K562 (cell line): ENCODE results near the gene ANXA1. TPM values are rescaled to one million over a fixed set of nuclear protein-coding genes. Genes with fewer than 3 reads are reported as not detected.

ENCODE experiments used
- ATAC-seq: fragments of 200-7000 bp; cut with Tn5 transposase; 3 replicates; pipeline ENCODE4 v1.9.1; 2020; ENCODE audit warnings: moderate library complexity
- BruUV-seq: library from RNA; stranded (reverse); fragments of 400-500 nt; replicated peaks from 2 replicates; lab custom pipeline; 2021; lab: Mats Ljungman, UMichigan
- CTCF ChIA-PET: fragments of 300-600 bp; formaldehyde crosslinking; extraction: SDS; loops from one replicate; lab custom pipeline; 2021; ENCODE audit warnings: low intra/inter-chr PET ratio; lab: Yijun Ruan, JAX
- POLR2A ChIA-PET: fragments of 300-600, 350-650 bp; sonication (Branson Sonifier 250); formaldehyde crosslinking; extraction: SDS; loops from one replicate; lab custom pipeline; 2021; ENCODE audit warnings: antibody characterized with exemption, inconsistent platforms; lab: Yijun Ruan, JAX
- DNase-seq, 4 experiments: peaks; one replicate each; pipeline versions ENCODE4 v3.0.0 to v3.0.0-alpha.2; 2011 to 2018; ENCODE audit warnings: low spot score in 3 of 4, mixed read lengths in 3 of 4; ENCODE audit errors: extremely low read depth in 1 of 4
- FAIRE-seq: peaks from 2 replicates; lab custom pipeline; 2011; peaks lifted over from hg19 to GRCh38; lab: Jason Lieb, UNC
- H2AFZ ChIP-seq: 2 replicates; pipeline ENCODE4 v1.6.0; 2011; ENCODE audit warnings: low read depth, low read length, control low read depth, inconsistent platforms
- H3K27ac ChIP-seq: fragments of 200-600 bp; 3 replicates; pipeline ENCODE4 v1.8.0; 2011; ENCODE audit warnings: low read depth, mild to moderate bottlenecking, control low read depth, inconsistent platforms, low read length, moderate library complexity, mixed read lengths; ENCODE audit errors: extremely low read depth
- H3K27me3 ChIP-seq, 2 experiments: fragments of 300-600 bp in 1 of 2; 2 replicates in 1 of 2; 3 replicates in 1 of 2; pipeline versions ENCODE4 v1.6.0 to v1.8.0; 2011; ENCODE audit warnings: inconsistent platforms in 2 of 2, low read length in 2 of 2, mild to moderate bottlenecking in 1 of 2, mixed read lengths in 1 of 2, moderate library complexity in 1 of 2; ENCODE audit not compliant: control insufficient read depth in 2 of 2, insufficient read depth in 2 of 2
- H3K36me3 ChIP-seq: fragments of 300-600 bp; 3 replicates; pipeline ENCODE4 v1.8.0; 2011; ENCODE audit warnings: mild to moderate bottlenecking, low read length, inconsistent platforms; ENCODE audit not compliant: control insufficient read depth, insufficient read depth
- H3K4me1 ChIP-seq, 2 experiments: fragments of 200-600 bp in 1 of 2; replicated peaks in 1 of 2; 2 replicates in 1 of 2; 3 replicates in 1 of 2; pipeline versions ENCODE4 v1.5.1 to v1.8.0; 2011; ENCODE audit warnings: inconsistent platforms in 2 of 2, low read length in 2 of 2, mild to moderate bottlenecking in 1 of 2, mixed read lengths in 1 of 2, moderate library complexity in 1 of 2; ENCODE audit not compliant: control insufficient read depth in 2 of 2, insufficient read depth in 2 of 2
- H3K4me2 ChIP-seq: 2 replicates; pipeline ENCODE4 v1.6.1; 2011; ENCODE audit warnings: low read length, control low read depth, inconsistent platforms, mixed read lengths; ENCODE audit not compliant: insufficient read depth
- H3K4me3 ChIP-seq: fragments of 200-600 bp; sonication (generic), shearing (Covaris generic); 2 replicates; pipeline ENCODE4 v1.5.1; 2016; ENCODE audit warnings: control low read depth, inconsistent platforms
- H3K79me2 ChIP-seq: fragments of 200-600 bp; 3 replicates; pipeline ENCODE4 v1.8.0; 2011; ENCODE audit warnings: low read length, inconsistent platforms; ENCODE audit not compliant: control insufficient read depth, insufficient read depth
- H3K9ac ChIP-seq, 2 experiments: 2 replicates each; pipeline versions ENCODE4 v1.6.0 to v1.6.1; 2011; ENCODE audit warnings: low read depth in 2 of 2, low read length in 2 of 2, control low read depth in 1 of 2, inconsistent platforms in 1 of 2, mild to moderate bottlenecking in 1 of 2, mixed read lengths in 1 of 2; ENCODE audit not compliant: insufficient read depth in 1 of 2
- H3K9me1 ChIP-seq: one replicate; pipeline ENCODE4 v1.6.0; 2011; ENCODE audit warnings: inconsistent platforms, mild to moderate bottlenecking, low read length, moderate library complexity; ENCODE audit not compliant: control insufficient read depth, insufficient read depth
- H3K9me3 ChIP-seq: replicated peaks from 2 replicates; pipeline ENCODE4 v1.5.1; 2011; ENCODE audit warnings: low read depth, low read length, inconsistent platforms; ENCODE audit not compliant: control insufficient read depth, insufficient read depth
- H4K20me1 ChIP-seq: replicated peaks from 2 replicates; pipeline ENCODE4 v1.6.1; 2011; ENCODE audit warnings: low read length, inconsistent platforms, mixed read lengths; ENCODE audit not compliant: control insufficient read depth, insufficient read depth
- DLX4 ChIP-seq: fragments of 250-450 bp; sonication (Bioruptor Pico); IDR thresholded peaks from 2 replicates; pipeline ENCODE4 v1.6.1; 2021; ENCODE audit warnings: mild to moderate bottlenecking
- ESRRB ChIP-seq: fragments of 250-450 bp; sonication (Bioruptor Pico); IDR thresholded peaks from 2 replicates; pipeline ENCODE4 v1.5.0; 2020; ENCODE audit warnings: mild to moderate bottlenecking, moderate library complexity, borderline replicate concordance
- GTF2F1 ChIP-seq: IDR thresholded peaks from 2 replicates; pipeline ENCODE4 v1.6.1; 2011; ENCODE audit warnings: low read depth, low read length, improper control_type of control experiment
- HMG20B ChIP-seq: fragments of 250-450 bp; sonication (Bioruptor Pico); IDR thresholded peaks from 2 replicates; pipeline ENCODE4 v1.5.0; 2021; ENCODE audit warnings: mild to moderate bottlenecking
- RFX1 ChIP-seq: fragments of 450-650 bp; IDR thresholded peaks from 2 replicates; pipeline ENCODE4 v1.6.1; 2016; ENCODE audit warnings: mild to moderate bottlenecking, moderate library complexity
- SAP30 ChIP-seq: fragments of 200-600 bp; sonication (generic); IDR thresholded peaks from 2 replicates; pipeline ENCODE4 v1.6.1; 2012; ENCODE audit warnings: borderline replicate concordance, low read depth, mild to moderate bottlenecking, moderate library complexity, low read length, control low read depth, inconsistent platforms; ENCODE audit not compliant: insufficient read depth, poor library complexity, severe bottlenecking
- SMARCA5 ChIP-seq: fragments of 450-650 bp; IDR thresholded peaks from 2 replicates; pipeline ENCODE4 v1.6.1; 2016
- ZBTB34 ChIP-seq: fragments of 250-450 bp; sonication (Bioruptor Pico); IDR thresholded peaks from 2 replicates; pipeline ENCODE4 v1.8.0; 2021; ENCODE audit warnings: mild to moderate bottlenecking, moderate library complexity
- ZNF134 ChIP-seq: fragments of 250-450 bp; sonication (Bioruptor Pico); conservative IDR thresholded peaks from 2 replicates; pipeline ENCODE4 v1.4.0; 2020
- WGBS: fragments of 100-300 bp; shearing (Covaris generic); methylation state at CpG from one replicate; pipeline ENCODE4 v1.1.6; 2016; ENCODE audit warnings: low coverage, mixed read lengths; ENCODE audit not compliant: insufficient coverage; ENCODE audit errors: missing lambda C conversion rate; 5-methylcytosine and 5-hydroxymethylcytosine counted together
- in situ Hi-C: fragments of 300-500 bp; cut with MboI; formaldehyde crosslinking; loops from 4 replicates; pipeline ENCODE4 v1.15.0; 2018; ENCODE audit warnings: inconsistent platforms, mixed read lengths
- intact Hi-C: fragments of 100-400 bp; cut with micrococcal nuclease; formaldehyde crosslinking; loops from 2 replicates; pipeline ENCODE4 v1.14.2; 2022
- polyA plus RNA-seq, 8 experiments: library from polyadenylated mRNA; depleted of rRNA in 4 of 8; stranded (reverse) in 5 of 8; unstranded in 3 of 8; fragments of >200 nt; fragmentation: Nextera tagmentation in 2 of 8; fragmentation: Illumina TruSeq in 1 of 8; extraction: Ambion mirVana in 2 of 8; extraction: Trizol in 1 of 8; gene quantifications; 2 replicates each; pipeline versions ENCODE4 v1.2.1 to v1.2.3, GENCODE V29; 2011 to 2014; ENCODE audit warnings: inconsistent platforms in 1 of 8, missing spikeins in 1 of 8
- total RNA-seq, 7 experiments: library from RNA; depleted of rRNA in 6 of 7; stranded (reverse); fragments of >200 nt in 6 of 7; fragmentation: Illumina TruSeq in 2 of 7; extraction: Trizol in 2 of 7; gene quantifications; 2 replicates each; pipeline versions ENCODE4 v1.2.1 to v1.2.3, GENCODE V29; 2011 to 2021; ENCODE audit warnings: low replicate concordance in 1 of 7
- TF ChIP-seq, protein P1 (sequence below): IDR thresholded peaks from 3 replicates; pipeline ENCODE4 v1.6.1; 2011; ENCODE audit warnings: borderline replicate concordance, mild to moderate bottlenecking; ENCODE audit not compliant: insufficient read length, insufficient read depth
- TF ChIP-seq, protein P2 (sequence below), 2 experiments: fragments of 450-650 bp; IDR thresholded peaks; 2 replicates each; pipeline ENCODE4 v1.6.1; 2016; ENCODE audit warnings: mild to moderate bottlenecking in 2 of 2, borderline replicate concordance in 1 of 2, low read depth in 1 of 2, moderate library complexity in 1 of 2

Gene ANXA1
- total and polyA plus RNA-seq, 9 of the 15 experiments (the other 6 are each of a cell fraction or from before 2014, with no cell fraction given), result 406 to 1,298 (median 620) TPM

DNA sequence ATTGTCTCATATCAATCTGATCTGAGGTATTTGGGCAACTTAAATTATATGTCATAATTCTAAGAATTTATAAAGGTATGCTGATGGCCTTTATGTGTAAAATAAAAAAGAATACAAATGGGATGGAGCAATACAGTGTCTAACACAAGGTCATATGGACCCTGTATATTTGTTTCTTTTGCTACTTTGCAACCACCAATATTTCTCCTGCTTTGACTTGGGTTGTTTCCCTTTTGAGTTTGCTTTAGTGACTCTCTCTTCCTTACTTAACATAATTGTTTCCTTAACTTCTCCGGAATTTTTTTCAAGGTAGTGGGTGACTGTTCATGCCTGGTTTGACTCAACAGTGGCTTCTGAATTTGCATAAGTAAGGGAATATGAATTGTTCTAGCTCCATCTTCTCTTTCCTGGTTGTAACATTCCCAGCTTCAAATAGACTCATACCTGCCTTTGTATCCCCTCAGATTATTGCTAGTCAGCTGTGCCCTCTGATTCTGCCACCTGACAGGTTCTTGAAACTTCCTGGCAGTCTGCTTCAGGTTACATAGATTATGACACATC is 30.2 kb upstream of the ANXA1 start:
- ATAC-seq (no peak), FAIRE-seq (no peak)
- CTCF ChIA-PET, result no interaction called here
- TF ChIP-seq RFX1, result no peak
- no peak for TF ChIP-seq ZBTB34
- TF ChIP-seq SMARCA5, result no peak
- TF ChIP-seq, protein P1, sequence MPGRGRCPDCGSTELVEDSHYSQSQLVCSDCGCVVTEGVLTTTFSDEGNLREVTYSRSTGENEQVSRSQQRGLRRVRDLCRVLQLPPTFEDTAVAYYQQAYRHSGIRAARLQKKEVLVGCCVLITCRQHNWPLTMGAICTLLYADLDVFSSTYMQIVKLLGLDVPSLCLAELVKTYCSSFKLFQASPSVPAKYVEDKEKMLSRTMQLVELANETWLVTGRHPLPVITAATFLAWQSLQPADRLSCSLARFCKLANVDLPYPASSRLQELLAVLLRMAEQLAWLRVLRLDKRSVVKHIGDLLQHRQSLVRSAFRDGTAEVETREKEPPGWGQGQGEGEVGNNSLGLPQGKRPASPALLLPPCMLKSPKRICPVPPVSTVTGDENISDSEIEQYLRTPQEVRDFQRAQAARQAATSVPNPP, result no peak
- TF ChIP-seq, protein P2, sequence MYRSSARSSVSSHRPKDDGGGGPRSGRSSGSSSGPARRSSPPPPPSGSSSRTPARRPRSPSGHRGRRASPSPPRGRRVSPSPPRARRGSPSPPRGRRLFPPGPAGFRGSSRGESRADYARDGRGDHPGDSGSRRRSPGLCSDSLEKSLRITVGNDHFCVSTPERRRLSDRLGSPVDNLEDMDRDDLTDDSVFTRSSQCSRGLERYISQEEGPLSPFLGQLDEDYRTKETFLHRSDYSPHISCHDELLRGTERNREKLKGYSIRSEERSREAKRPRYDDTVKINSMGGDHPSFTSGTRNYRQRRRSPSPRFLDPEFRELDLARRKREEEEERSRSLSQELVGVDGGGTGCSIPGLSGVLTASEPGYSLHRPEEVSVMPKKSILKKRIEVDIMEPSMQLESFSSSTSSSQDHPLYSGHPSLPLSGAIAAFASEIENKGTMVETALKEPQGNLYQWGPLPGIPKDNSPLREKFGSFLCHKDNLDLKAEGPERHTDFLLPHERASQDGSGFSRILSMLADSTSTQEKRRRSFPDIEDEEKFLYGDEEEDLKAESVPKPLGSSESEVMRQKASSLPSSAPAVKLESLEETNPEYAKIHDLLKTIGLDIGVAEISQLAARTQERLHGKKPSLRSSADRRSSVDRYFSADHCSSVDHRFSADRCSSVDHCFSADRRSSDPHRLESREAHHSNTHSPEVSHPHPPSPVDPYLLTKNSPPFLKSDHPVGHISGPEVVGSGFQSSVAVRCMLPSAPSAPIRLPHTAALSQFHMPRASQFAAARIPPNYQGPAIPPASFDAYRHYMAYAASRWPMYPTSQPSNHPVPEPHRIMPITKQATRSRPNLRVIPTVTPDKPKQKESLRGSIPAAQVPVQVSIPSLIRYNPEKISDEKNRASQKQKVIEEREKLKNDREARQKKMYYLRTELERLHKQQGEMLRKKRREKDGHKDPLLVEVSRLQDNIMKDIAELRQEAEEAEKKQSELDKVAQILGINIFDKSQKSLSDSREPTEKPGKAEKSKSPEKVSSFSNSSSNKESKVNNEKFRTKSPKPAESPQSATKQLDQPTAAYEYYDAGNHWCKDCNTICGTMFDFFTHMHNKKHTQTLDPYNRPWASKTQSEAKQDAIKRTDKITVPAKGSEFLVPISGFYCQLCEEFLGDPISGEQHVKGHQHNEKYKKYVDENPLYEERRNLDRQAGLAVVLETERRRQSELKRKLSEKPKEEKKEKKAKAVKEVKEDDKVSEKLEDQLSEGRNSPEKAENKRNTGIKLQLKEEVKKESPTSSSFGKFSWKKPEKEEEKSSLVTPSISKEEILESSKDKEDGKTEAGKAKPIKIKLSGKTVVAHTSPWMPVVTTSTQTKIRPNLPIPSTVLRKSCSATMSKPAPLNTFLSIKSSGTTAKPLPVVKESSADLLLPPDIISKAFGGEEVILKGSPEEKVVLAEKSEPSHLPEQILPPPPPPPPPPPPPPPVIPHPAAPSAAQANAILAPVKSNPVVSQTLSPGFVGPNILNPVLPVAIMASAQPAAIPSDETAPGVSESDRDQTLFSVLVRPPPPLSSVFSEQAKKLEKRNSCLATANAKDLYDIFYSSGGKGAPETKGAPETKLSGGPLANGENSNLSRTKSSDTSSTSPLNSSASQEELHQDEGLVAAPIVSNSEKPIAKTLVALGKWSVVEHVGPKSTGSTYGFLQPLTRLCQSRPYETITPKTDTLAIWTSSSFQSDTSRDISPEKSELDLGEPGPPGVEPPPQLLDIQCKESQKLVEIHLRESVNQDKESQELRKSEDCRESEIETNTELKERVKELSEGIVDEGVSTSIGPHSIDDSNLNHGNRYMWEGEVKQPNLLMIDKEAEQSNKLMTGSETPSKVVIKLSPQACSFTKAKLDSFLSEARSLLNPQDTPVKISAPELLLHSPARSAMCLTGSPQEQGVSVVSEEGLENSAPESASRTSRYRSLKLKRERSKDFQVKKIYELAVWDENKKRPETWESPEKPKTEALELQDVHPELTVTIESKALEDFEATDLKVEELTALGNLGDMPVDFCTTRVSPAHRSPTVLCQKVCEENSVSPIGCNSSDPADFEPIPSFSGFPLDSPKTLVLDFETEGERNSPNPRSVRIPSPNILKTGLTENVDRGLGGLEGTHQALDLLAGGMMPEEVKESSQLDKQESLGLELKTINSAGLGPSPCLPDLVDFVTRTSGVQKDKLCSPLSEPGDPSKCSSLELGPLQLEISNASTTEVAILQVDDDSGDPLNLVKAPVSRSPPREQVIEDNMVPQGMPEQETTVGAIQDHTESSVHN (IDR thresholded peaks at IDR 0.05; ENCODE audit: borderline replicate concordance in 1 of 2, low read depth in 1 of 2), result no peak
- TF ChIP-seq DLX4 (CRISPR knock-in tag), result no peak
- no peak for TF ChIP-seq ZNF134
- no peak for TF ChIP-seq HMG20B (CRISPR knock-in tag)
- no peak for TF ChIP-seq SAP30
- no peak for TF ChIP-seq ESRRB (CRISPR knock-in tag)
- TF ChIP-seq GTF2F1, result no peak

More for the DNA sequence above, 30.2 kb upstream of the ANXA1 start:
- H3K36me3 ChIP-seq, result no peaks in the 10 kb centered on the region
- H3K27me3 ChIP-seq, result no peaks in the 10 kb centered on the region
- no peaks in the 10 kb centered on the region for H3K4me1 ChIP-seq
- no peaks in the 10 kb centered on the region for H3K79me2 ChIP-seq
- H4K20me1 ChIP-seq, result no peaks in the 10 kb centered on the region
- no peak overlapping the region for H3K4me3 ChIP-seq
- no TSS peak for BruUV-seq
- in situ Hi-C loops, result no loop called here
- no peak overlapping the region for H2AFZ ChIP-seq
- H3K4me2 ChIP-seq, result no peak overlapping the region
- WGBS, result 8% methylated on average over 1 of the region's 1 CpG
- intact Hi-C loops, result no loop called here
- H3K9me1 ChIP-seq, result no peaks in the 10 kb centered on the region
- H3K9ac ChIP-seq, result no peak overlapping the region
- POLR2A ChIA-PET, result no interaction called here
- H3K27ac ChIP-seq, result no peak overlapping the region
- no peak for DNase-seq
- H3K9me3 ChIP-seq, result no peaks in the 10 kb centered on the region
